ENCODE results near the gene ID3. TPM values are rescaled to one million over a fixed set of nuclear protein-coding genes. Genes with fewer than 3 reads are reported as not detected.

ID3 gene
- total RNA-seq, 1 donor from 2014 or later = 91.4 TPM

DNA sequence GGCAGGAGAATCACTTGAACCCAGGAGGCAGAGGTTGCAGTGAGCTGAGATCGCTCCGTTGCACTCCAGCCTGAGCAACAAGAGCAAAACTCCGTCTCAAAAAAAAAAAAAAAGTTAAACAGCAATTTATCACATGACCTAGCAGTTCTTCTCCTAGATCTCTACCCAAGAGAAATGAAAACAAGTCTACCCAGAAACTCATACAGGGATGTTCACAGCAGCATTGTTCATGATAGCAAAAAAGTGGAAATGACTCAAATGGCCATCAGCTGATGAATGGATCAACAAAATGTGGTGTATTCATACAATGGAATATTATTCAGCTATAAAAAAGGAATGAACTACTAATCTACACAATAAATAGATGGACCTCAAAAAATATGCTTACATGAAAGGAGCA, 12.2 kb upstream of the ID3 start:
- Histone ChIP-seq H3K9me3 (ENCODE audit: insufficient read depth, low read depth, low read length) (no peaks in the 10 kb centered on the region), H3K27me3 (ENCODE audit: insufficient read depth, low read length) (no peaks in the 10 kb centered on the region), H4K20me1 (ENCODE audit: insufficient read depth, low read length) (no peaks in the 10 kb centered on the region), H3K4me1 (ENCODE audit: insufficient read depth, low read length) (peaks cover 25% of the 10 kb centered on the region), H3K4me3 (ENCODE audit: insufficient read depth, low read depth, low read length) (no peak overlapping the region), H2AFZ (ENCODE audit: low read depth, low read length) (no peak overlapping the region), H3K4me2 (ENCODE audit: low read length) (no peak overlapping the region), H3K27ac (ENCODE audit: low read depth, low read length) (no peak overlapping the region), H3K36me3 (ENCODE audit: insufficient read depth, low read length) (no peaks in the 10 kb centered on the region), H3K9ac (ENCODE audit: low read length) (no peak overlapping the region), H3K79me2 (ENCODE audit: insufficient read depth, low read length) (no peaks in the 10 kb centered on the region)
- Mint-ChIP-seq H3K27ac (ENCODE audit: unreplicated experiment) (no peak overlapping the region), H3K4me3 (ENCODE audit: unreplicated experiment) (no peak overlapping the region), H3K36me3 (ENCODE audit: low read depth, unreplicated experiment) (no peaks in the 10 kb centered on the region), H3K4me1 (ENCODE audit: low read depth, unreplicated experiment) (peaks cover 18% of the 10 kb centered on the region), H3K27me3 (ENCODE audit: low read depth, unreplicated experiment) (no peaks in the 10 kb centered on the region), H3K9me3 (ENCODE audit: unreplicated experiment) (peaks cover 3% of the 10 kb centered on the region)
- TF ChIP-seq EZH2 (IDR thresholded peaks at IDR 0.05; ENCODE audit: insufficient read depth, low read length) = no peak
- TF ChIP-seq, protein P1, sequence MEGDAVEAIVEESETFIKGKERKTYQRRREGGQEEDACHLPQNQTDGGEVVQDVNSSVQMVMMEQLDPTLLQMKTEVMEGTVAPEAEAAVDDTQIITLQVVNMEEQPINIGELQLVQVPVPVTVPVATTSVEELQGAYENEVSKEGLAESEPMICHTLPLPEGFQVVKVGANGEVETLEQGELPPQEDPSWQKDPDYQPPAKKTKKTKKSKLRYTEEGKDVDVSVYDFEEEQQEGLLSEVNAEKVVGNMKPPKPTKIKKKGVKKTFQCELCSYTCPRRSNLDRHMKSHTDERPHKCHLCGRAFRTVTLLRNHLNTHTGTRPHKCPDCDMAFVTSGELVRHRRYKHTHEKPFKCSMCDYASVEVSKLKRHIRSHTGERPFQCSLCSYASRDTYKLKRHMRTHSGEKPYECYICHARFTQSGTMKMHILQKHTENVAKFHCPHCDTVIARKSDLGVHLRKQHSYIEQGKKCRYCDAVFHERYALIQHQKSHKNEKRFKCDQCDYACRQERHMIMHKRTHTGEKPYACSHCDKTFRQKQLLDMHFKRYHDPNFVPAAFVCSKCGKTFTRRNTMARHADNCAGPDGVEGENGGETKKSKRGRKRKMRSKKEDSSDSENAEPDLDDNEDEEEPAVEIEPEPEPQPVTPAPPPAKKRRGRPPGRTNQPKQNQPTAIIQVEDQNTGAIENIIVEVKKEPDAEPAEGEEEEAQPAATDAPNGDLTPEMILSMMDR (IDR thresholded peaks at IDR 0.05; ENCODE audit: insufficient read depth, low read depth, low read length) = no peak
- no peak for DNase-seq (ENCODE audit: low read depth)
- no peak for FAIRE-seq

DNA sequence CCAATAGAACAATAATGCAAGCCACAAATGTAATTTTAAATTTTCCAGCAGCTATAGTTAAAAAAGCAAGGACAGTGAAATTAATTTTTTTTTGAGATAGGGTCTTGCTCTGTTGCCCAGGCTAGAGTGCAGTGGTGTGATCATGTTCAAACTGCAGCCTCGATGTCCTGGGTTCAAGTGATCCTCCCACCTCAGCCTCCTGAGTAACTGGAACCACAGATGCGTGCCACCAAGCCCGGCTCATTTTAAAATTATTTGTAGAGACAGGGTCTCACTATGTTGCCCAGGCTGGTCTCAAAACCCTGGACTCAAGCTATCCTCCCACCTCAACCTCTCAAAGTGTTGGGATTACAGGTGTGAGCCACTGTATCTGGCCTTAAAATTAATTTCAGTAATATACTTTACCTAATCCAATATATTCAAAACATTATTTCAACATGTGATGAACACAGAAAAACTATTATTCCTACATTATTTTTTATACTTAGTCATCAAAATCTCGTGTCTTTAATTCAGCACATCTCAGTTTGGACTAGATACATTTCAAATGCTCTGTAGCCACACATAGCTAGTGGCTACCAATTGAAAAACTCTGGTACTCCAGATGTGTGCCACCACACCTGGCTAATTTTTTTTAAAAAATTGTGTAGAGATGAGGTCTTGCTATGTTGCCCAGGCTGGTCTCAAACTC, 10.8 kb upstream of the ID3 start:
- no peak overlapping the region for H3K4me2 ChIP-seq (ENCODE audit: low read length)
- H3K27me3 ChIP-seq (ENCODE audit: insufficient read depth, low read length) = no peaks in the 10 kb centered on the region
- no peak overlapping the region for H3K9ac ChIP-seq (ENCODE audit: low read length)
- TF ChIP-seq, protein P1 (IDR thresholded peaks at IDR 0.05; ENCODE audit: insufficient read depth, low read depth, low read length) = no peak
- no peak for TF ChIP-seq EZH2 (IDR thresholded peaks at IDR 0.05; ENCODE audit: insufficient read depth, low read length)
- FAIRE-seq (no peak), DNase-seq (ENCODE audit: low read depth) (no peak)
- no peak overlapping the region for H2AFZ ChIP-seq (ENCODE audit: low read depth, low read length)
- no peak overlapping the region for H3K27ac Mint-ChIP-seq (ENCODE audit: unreplicated experiment)
- peaks cover 3% of the 10 kb centered on the region for H3K9me3 Mint-ChIP-seq (ENCODE audit: unreplicated experiment)
- H3K4me1 ChIP-seq (ENCODE audit: insufficient read depth, low read length) = peaks cover 12% of the 10 kb centered on the region
- no peak overlapping the region for H3K27ac ChIP-seq (ENCODE audit: low read depth, low read length)
- no peaks in the 10 kb centered on the region for H3K36me3 ChIP-seq (ENCODE audit: insufficient read depth, low read length)
- no peak overlapping the region for H3K4me3 ChIP-seq (ENCODE audit: insufficient read depth, low read depth, low read length)
- H3K9me3 ChIP-seq (ENCODE audit: insufficient read depth, low read depth, low read length) = no peaks in the 10 kb centered on the region
- no peaks in the 10 kb centered on the region for H3K79me2 ChIP-seq (ENCODE audit: insufficient read depth, low read length)
- peaks cover 8% of the 10 kb centered on the region for H3K4me1 Mint-ChIP-seq (ENCODE audit: low read depth, unreplicated experiment)
- no peak overlapping the region for H3K4me3 Mint-ChIP-seq (ENCODE audit: unreplicated experiment)
- H4K20me1 ChIP-seq (ENCODE audit: insufficient read depth, low read length) = no peaks in the 10 kb centered on the region
- H3K36me3 Mint-ChIP-seq (ENCODE audit: low read depth, unreplicated experiment) = no peaks in the 10 kb centered on the region
- H3K27me3 Mint-ChIP-seq (ENCODE audit: low read depth, unreplicated experiment) = no peaks in the 10 kb centered on the region

Data from astrocyte (in vitro differentiated cells and primary cell).